K562 (cell line): ENCODE measurements around the gene GADD45GIP1. TPM values are rescaled to one million over a fixed set of nuclear protein-coding genes. Genes with fewer than 3 reads are reported as not detected.
A peak's percentile ranks its signal among the peaks of the same experiment; 100 is the strongest.

Source experiments
- ATAC-seq: fragments of 200-7000 bp; cut with Tn5 transposase; 3 replicates; pipeline ENCODE4 v1.9.1; 2020; ENCODE audit warnings: moderate library complexity
- BruUV-seq: library from RNA; stranded (reverse); fragments of 400-500 nt; replicated peaks from 2 replicates; lab custom pipeline; 2021; lab: Mats Ljungman, UMichigan
- CTCF ChIA-PET: fragments of 300-600 bp; formaldehyde crosslinking; extraction: SDS; loops from one replicate; lab custom pipeline; 2021; ENCODE audit warnings: low intra/inter-chr PET ratio; lab: Yijun Ruan, JAX
- POLR2A ChIA-PET: fragments of 300-600, 350-650 bp; sonication (Branson Sonifier 250); formaldehyde crosslinking; extraction: SDS; loops from one replicate; lab custom pipeline; 2021; ENCODE audit warnings: antibody characterized with exemption, inconsistent platforms; lab: Yijun Ruan, JAX
- DNase-seq, 4 experiments: peaks; one replicate each; pipeline versions ENCODE4 v3.0.0 to v3.0.0-alpha.2; 2011 to 2018; ENCODE audit warnings: low spot score in 3 of 4, mixed read lengths in 3 of 4; ENCODE audit errors: extremely low read depth in 1 of 4
- FAIRE-seq: peaks from 2 replicates; lab custom pipeline; 2011; peaks lifted over from hg19 to GRCh38; lab: Jason Lieb, UNC
- H2AFZ ChIP-seq: 2 replicates; pipeline ENCODE4 v1.6.0; 2011; ENCODE audit warnings: low read depth, low read length, control low read depth, inconsistent platforms
- H3K27ac ChIP-seq: fragments of 200-600 bp; 3 replicates; pipeline ENCODE4 v1.8.0; 2011; ENCODE audit warnings: low read depth, mild to moderate bottlenecking, control low read depth, inconsistent platforms, low read length, moderate library complexity, mixed read lengths; ENCODE audit errors: extremely low read depth
- H3K27me3 ChIP-seq, 2 experiments: fragments of 300-600 bp in 1 of 2; 2 replicates in 1 of 2; 3 replicates in 1 of 2; pipeline versions ENCODE4 v1.6.0 to v1.8.0; 2011; ENCODE audit warnings: inconsistent platforms in 2 of 2, low read length in 2 of 2, mild to moderate bottlenecking in 1 of 2, mixed read lengths in 1 of 2, moderate library complexity in 1 of 2; ENCODE audit not compliant: control insufficient read depth in 2 of 2, insufficient read depth in 2 of 2
- H3K36me3 ChIP-seq: fragments of 300-600 bp; 3 replicates; pipeline ENCODE4 v1.8.0; 2011; ENCODE audit warnings: mild to moderate bottlenecking, low read length, inconsistent platforms; ENCODE audit not compliant: control insufficient read depth, insufficient read depth
- H3K4me1 ChIP-seq, 2 experiments: fragments of 200-600 bp in 1 of 2; replicated peaks in 1 of 2; 2 replicates in 1 of 2; 3 replicates in 1 of 2; pipeline versions ENCODE4 v1.5.1 to v1.8.0; 2011; ENCODE audit warnings: inconsistent platforms in 2 of 2, low read length in 2 of 2, mild to moderate bottlenecking in 1 of 2, mixed read lengths in 1 of 2, moderate library complexity in 1 of 2; ENCODE audit not compliant: control insufficient read depth in 2 of 2, insufficient read depth in 2 of 2
- H3K4me2 ChIP-seq: 2 replicates; pipeline ENCODE4 v1.6.1; 2011; ENCODE audit warnings: low read length, control low read depth, inconsistent platforms, mixed read lengths; ENCODE audit not compliant: insufficient read depth
- H3K4me3 ChIP-seq: fragments of 200-600 bp; sonication (generic), shearing (Covaris generic); 2 replicates; pipeline ENCODE4 v1.5.1; 2016; ENCODE audit warnings: control low read depth, inconsistent platforms
- H3K79me2 ChIP-seq: fragments of 200-600 bp; 3 replicates; pipeline ENCODE4 v1.8.0; 2011; ENCODE audit warnings: low read length, inconsistent platforms; ENCODE audit not compliant: control insufficient read depth, insufficient read depth
- H3K9ac ChIP-seq, 2 experiments: 2 replicates each; pipeline versions ENCODE4 v1.6.0 to v1.6.1; 2011; ENCODE audit warnings: low read depth in 2 of 2, low read length in 2 of 2, control low read depth in 1 of 2, inconsistent platforms in 1 of 2, mild to moderate bottlenecking in 1 of 2, mixed read lengths in 1 of 2; ENCODE audit not compliant: insufficient read depth in 1 of 2
- H3K9me1 ChIP-seq: one replicate; pipeline ENCODE4 v1.6.0; 2011; ENCODE audit warnings: inconsistent platforms, mild to moderate bottlenecking, low read length, moderate library complexity; ENCODE audit not compliant: control insufficient read depth, insufficient read depth
- H3K9me3 ChIP-seq: replicated peaks from 2 replicates; pipeline ENCODE4 v1.5.1; 2011; ENCODE audit warnings: low read depth, low read length, inconsistent platforms; ENCODE audit not compliant: control insufficient read depth, insufficient read depth
- H4K20me1 ChIP-seq: replicated peaks from 2 replicates; pipeline ENCODE4 v1.6.1; 2011; ENCODE audit warnings: low read length, inconsistent platforms, mixed read lengths; ENCODE audit not compliant: control insufficient read depth, insufficient read depth
- DNMT1 ChIP-seq: fragments of 450-650 bp; IDR thresholded peaks from 2 replicates; pipeline ENCODE4 v1.6.1; 2016; ENCODE audit warnings: antibody characterized with exemption, mild to moderate bottlenecking
- E2F5 ChIP-seq: sonication (generic); formaldehyde crosslinking; IDR thresholded peaks from 2 replicates; pipeline ENCODE4 v1.8.0; 2022; ENCODE audit warnings: mild to moderate bottlenecking, missing genetic modification reagents
- FOXA3 ChIP-seq, 2 experiments: fragments of 450-650 bp in 1 of 2; sonication (generic) in 1 of 2; formaldehyde crosslinking; IDR thresholded peaks in 1 of 2; conservative IDR thresholded peaks in 1 of 2; 2 replicates each; pipeline versions ENCODE4 v1.4.0 to v1.8.0; 2020 to 2022; ENCODE audit warnings: mild to moderate bottlenecking in 2 of 2, missing genetic modification reagents in 1 of 2
- GATAD2B ChIP-seq: fragments of 450-650 bp; IDR thresholded peaks from 2 replicates; pipeline ENCODE4 v1.6.1; 2017; ENCODE audit warnings: mild to moderate bottlenecking, borderline replicate concordance
- JUNB ChIP-seq: fragments of 450-650 bp; formaldehyde crosslinking; conservative IDR thresholded peaks from 2 replicates; pipeline ENCODE4 v1.4.0; 2020; ENCODE audit warnings: mild to moderate bottlenecking
- KLF1 ChIP-seq: fragments of 450-650 bp; IDR thresholded peaks from 2 replicates; pipeline ENCODE4 v1.6.1; 2016; ENCODE audit warnings: missing genetic modification characterization, missing compliant biosample characterization
- NFIX ChIP-seq: fragments of 250-450 bp; sonication (Bioruptor Pico); IDR thresholded peaks from 2 replicates; pipeline ENCODE4 v1.4.0; 2020; ENCODE audit warnings: low read depth, mild to moderate bottlenecking, moderate library complexity
- PCBP1 ChIP-seq: fragments of 200-400 bp; formaldehyde crosslinking; IDR thresholded peaks from 2 replicates; pipeline ENCODE4 v1.6.1; 2018; ENCODE audit warnings: mild to moderate bottlenecking, low read depth, low read length; ENCODE audit not compliant: poor library complexity, severe bottlenecking
- RB1 ChIP-seq: fragments of 450-650 bp; IDR thresholded peaks from 2 replicates; pipeline ENCODE4 v1.6.1; 2017; ENCODE audit warnings: low read depth, mild to moderate bottlenecking
- SNRNP70 ChIP-seq: fragments of 200-400 bp; formaldehyde crosslinking; optimal IDR thresholded peaks from 2 replicates; pipeline ENCODE3; 2017; ENCODE audit warnings: low read depth, low read length
- SRF ChIP-seq, 2 experiments: fragments of 250-450, 450-650 bp in 1 of 2; sonication (Bioruptor Pico) in 1 of 2; sonication (generic) in 1 of 2; formaldehyde crosslinking; IDR thresholded peaks; 2 replicates each; pipeline versions ENCODE4 v1.5.0 to v1.5.1; 2020 to 2022; ENCODE audit warnings: mild to moderate bottlenecking in 1 of 2, missing genetic modification reagents in 1 of 2
- TFAP4 ChIP-seq: sonication (generic); formaldehyde crosslinking; IDR thresholded peaks from 2 replicates; pipeline ENCODE4 v1.8.0; 2022; ENCODE audit warnings: missing genetic modification reagents, mild to moderate bottlenecking, moderate library complexity, borderline replicate concordance
- ZNF212 ChIP-seq: fragments of 450-650 bp; formaldehyde crosslinking; IDR thresholded peaks from 2 replicates; pipeline ENCODE4 v1.4.0; 2020; ENCODE audit warnings: mild to moderate bottlenecking
- ZZZ3 ChIP-seq: fragments of 450-650 bp; IDR thresholded peaks from 2 replicates; pipeline ENCODE4 v1.6.1; 2016; ENCODE audit warnings: antibody characterized with exemption, mild to moderate bottlenecking, moderate library complexity
- WGBS: fragments of 100-300 bp; shearing (Covaris generic); methylation state at CpG from one replicate; pipeline ENCODE4 v1.1.6; 2016; ENCODE audit warnings: low coverage, mixed read lengths; ENCODE audit not compliant: insufficient coverage; ENCODE audit errors: missing lambda C conversion rate; 5-methylcytosine and 5-hydroxymethylcytosine counted together
- in situ Hi-C: fragments of 300-500 bp; cut with MboI; formaldehyde crosslinking; loops from 4 replicates; pipeline ENCODE4 v1.15.0; 2018; ENCODE audit warnings: inconsistent platforms, mixed read lengths
- intact Hi-C: fragments of 100-400 bp; cut with micrococcal nuclease; formaldehyde crosslinking; loops from 2 replicates; pipeline ENCODE4 v1.14.2; 2022
- polyA plus RNA-seq, 8 experiments: library from polyadenylated mRNA; depleted of rRNA in 4 of 8; stranded (reverse) in 5 of 8; unstranded in 3 of 8; fragments of >200 nt; fragmentation: Nextera tagmentation in 2 of 8; fragmentation: Illumina TruSeq in 1 of 8; extraction: Ambion mirVana in 2 of 8; extraction: Trizol in 1 of 8; gene quantifications; 2 replicates each; pipeline versions ENCODE4 v1.2.1 to v1.2.3, GENCODE V29; 2011 to 2014; ENCODE audit warnings: inconsistent platforms in 1 of 8, missing spikeins in 1 of 8
- total RNA-seq, 7 experiments: library from RNA; depleted of rRNA in 6 of 7; stranded (reverse); fragments of >200 nt in 6 of 7; fragmentation: Illumina TruSeq in 2 of 7; extraction: Trizol in 2 of 7; gene quantifications; 2 replicates each; pipeline versions ENCODE4 v1.2.1 to v1.2.3, GENCODE V29; 2011 to 2021; ENCODE audit warnings: low replicate concordance in 1 of 7

The GADD45GIP1 gene
- total and polyA plus RNA-seq, 9 of the 15 experiments (the other 6 are each of a cell fraction or from before 2014, with no cell fraction given): 5.1 to 161 (median 29.2) TPM

GRCh38 chr19:12913851-12914690 lies 43.0 kb downstream of the GADD45GIP1 start:
- no peaks in the 10 kb centered on the region for H3K36me3 ChIP-seq
- DNase-seq (peak in 1 of 4 experiments; percentile 11), FAIRE-seq (no peak), ATAC-seq (peak; percentile 16; the same call in 2 of the 3 replicates)
- 65% methylated on average over 11 of the region's 12 CpGs for WGBS
- no peaks in the 10 kb centered on the region for H3K9me1 ChIP-seq
- BruUV-seq: no TSS peak
- H3K79me2 ChIP-seq: no peaks in the 10 kb centered on the region
- intact Hi-C loops (no loop called here), in situ Hi-C loops (no loop called here)
- H3K4me3 ChIP-seq: no peak overlapping the region
- H3K4me1 ChIP-seq: peaks cover 17 to 22% of the 10 kb centered on the region in 2 experiments
- H4K20me1 ChIP-seq: no peaks in the 10 kb centered on the region
- TF ChIP-seq PCBP1 (no peak), NFIX (no peak), ZNF212 (no peak), DNMT1 (no peak), ZZZ3 (no peak), RB1 (no peak), TFAP4 (CRISPR knock-in tag) (no peak), JUNB (CRISPR knock-in tag) (no peak), KLF1 (no peak), GATAD2B (no peak), FOXA3 (CRISPR knock-in tag; conservative IDR thresholded peaks at IDR 0.05 in 1 of 2, IDR thresholded peaks at IDR 0.05 in 1 of 2) (no peak), SRF (CRISPR knock-in tag; IDR thresholded peaks at IDR 0.05) (no peak), SNRNP70 (no peak), E2F5 (CRISPR knock-in tag) (no peak)
- H3K4me2 ChIP-seq: no peak overlapping the region; the same call in 1 of the 2 replicates
- ChIA-PET CTCF (no interaction called here), POLR2A (interaction anchor here (0.7 to 2.3 kb wide), 10 partner anchors 12 to 86 kb away, joined by 3 to 7 read pairs (median 3); partner anchors contain the start of genes GCDH and KLF1)
- H3K27me3 ChIP-seq: no peaks in the 10 kb centered on the region
- H3K9ac ChIP-seq: peak overlapping the region in 1 of 2 experiments; percentile 59; a peak in 2 of 4 replicates
- H2AFZ ChIP-seq: peak overlapping the region; percentile 77
- no peaks in the 10 kb centered on the region for H3K9me3 ChIP-seq
- H3K27ac ChIP-seq: peak overlapping the region; percentile 24; the same call in 1 of the 3 replicates
